GM10847 (cell line): Measurements from ENCODE around the gene FAM170A.

Experiments
- POLR2A ChIP-seq: IDR thresholded peaks from 2 replicates; pipeline ENCODE4 v1.6.1; 2011; ENCODE audit not compliant: insufficient read length; ENCODE audit errors: extremely low read depth

FAM170A gene

GRCh38 chr5:119629339-119629738 is at the start of gene FAM170A:
TSS of gene FAM170A (plus strand) at chr5:119629558. CDS start at chr5:119629769, 211 bp downstream.
- no peak for TF ChIP-seq POLR2A

GRCh38 chr5:119582987-119583386 is 46.4 kb upstream of the FAM170A start:
- no peak for TF ChIP-seq POLR2A

GRCh38 chr5:119583684-119584083 is 45.7 kb upstream of the FAM170A start:
- TF ChIP-seq POLR2A, result no peak

GRCh38 chr5:119596046-119596445 is 33.3 kb upstream of the FAM170A start:
- no peak for TF ChIP-seq POLR2A

- TF ChIP-seq POLR2A, result no peak
Observed at GRCh38 chr5:119597728-119598298, 31.5 kb upstream of the FAM170A start.

GRCh38 chr5:119613937-119614336 is 15.4 kb upstream of the FAM170A start:
- no peak for TF ChIP-seq POLR2A

GRCh38 chr5:119614838-119615237 is 14.5 kb upstream of the FAM170A start:
- no peak for TF ChIP-seq POLR2A

- no peak for TF ChIP-seq POLR2A
Observed at GRCh38 chr5:119626086-119626485, 3.3 kb upstream of the FAM170A start.

GRCh38 chr5:119630752-119631440 is 1.5 kb downstream of the FAM170A start:
- TF ChIP-seq POLR2A, result no peak

GRCh38 chr5:119631660-119632059 is 2.3 kb downstream of the FAM170A start:
- TF ChIP-seq POLR2A, result no peak

GRCh38 chr5:119651486-119651885 is 22.1 kb downstream of the FAM170A start:
- no peak for TF ChIP-seq POLR2A

GRCh38 chr5:119655061-119655460 is 25.7 kb downstream of the FAM170A start:
- no peak for TF ChIP-seq POLR2A

- TF ChIP-seq POLR2A, result no peak
Observed at GRCh38 chr5:119656023-119656422, 26.7 kb downstream of the FAM170A start.

- no peak for TF ChIP-seq POLR2A
Observed at GRCh38 chr5:119666542-119666941, 37.2 kb downstream of the FAM170A start.

GRCh38 chr5:119678351-119679028 is 49.1 kb downstream of the FAM170A start:
- no peak for TF ChIP-seq POLR2A

- no peak for TF ChIP-seq POLR2A
Observed at GRCh38 chr5:119680080-119680479, 50.7 kb downstream of the FAM170A start.
